ENCODE measurements around the gene ABHD4. TPM values are rescaled to one million over a fixed set of nuclear protein-coding genes. Genes with fewer than 3 reads are reported as not detected.

ABHD4 gene
- total RNA-seq, 6 experiments from 2014 or later, result 22.2 to 31.6 (median 27.5) TPM

DNA sequence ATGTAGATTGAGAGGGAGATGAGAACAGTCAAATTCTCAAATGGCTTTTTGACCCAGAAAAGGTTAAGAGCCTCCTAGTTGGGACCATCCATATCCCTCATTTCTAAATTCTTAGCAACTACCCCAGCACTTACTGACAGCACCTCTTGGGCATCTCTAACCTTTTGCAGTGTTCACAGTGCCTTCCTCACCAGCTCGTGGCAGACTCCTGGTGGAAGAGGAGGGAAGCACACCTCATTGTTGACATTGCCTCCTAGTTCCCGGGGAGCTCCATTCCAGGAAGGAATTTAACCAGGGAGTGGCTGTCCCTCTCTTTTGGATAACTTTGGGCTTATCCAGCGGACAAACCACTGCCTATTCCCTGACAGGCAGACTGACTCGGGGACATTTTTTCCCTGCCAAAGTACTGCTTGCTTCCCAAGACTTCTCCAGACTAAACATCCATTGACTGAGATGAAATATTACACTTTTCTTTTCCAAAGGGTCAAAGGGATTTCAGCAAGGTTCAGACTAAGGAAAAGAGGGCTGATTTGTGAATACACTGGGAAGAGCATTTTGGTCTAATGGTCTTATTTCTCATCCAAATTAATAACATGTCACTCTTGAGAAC is 55.0 kb downstream of the ABHD4 start:
- Mint-ChIP-seq H3K4me3 (no peak overlapping the region), H3K4me1 (ENCODE audit: low read depth) (peaks cover 6% of the 10 kb centered on the region), H3K27ac (peak overlapping the region; percentile 22; the same call in 1 of the 2 replicates), H3K36me3 (ENCODE audit: low read depth) (no peaks in the 10 kb centered on the region), H3K27me3 (ENCODE audit: insufficient read depth) (no peaks in the 10 kb centered on the region; the same call in 1 of the 2 replicates), H3K9me3 (no peaks in the 10 kb centered on the region)
- TF ChIP-seq, protein P1, sequence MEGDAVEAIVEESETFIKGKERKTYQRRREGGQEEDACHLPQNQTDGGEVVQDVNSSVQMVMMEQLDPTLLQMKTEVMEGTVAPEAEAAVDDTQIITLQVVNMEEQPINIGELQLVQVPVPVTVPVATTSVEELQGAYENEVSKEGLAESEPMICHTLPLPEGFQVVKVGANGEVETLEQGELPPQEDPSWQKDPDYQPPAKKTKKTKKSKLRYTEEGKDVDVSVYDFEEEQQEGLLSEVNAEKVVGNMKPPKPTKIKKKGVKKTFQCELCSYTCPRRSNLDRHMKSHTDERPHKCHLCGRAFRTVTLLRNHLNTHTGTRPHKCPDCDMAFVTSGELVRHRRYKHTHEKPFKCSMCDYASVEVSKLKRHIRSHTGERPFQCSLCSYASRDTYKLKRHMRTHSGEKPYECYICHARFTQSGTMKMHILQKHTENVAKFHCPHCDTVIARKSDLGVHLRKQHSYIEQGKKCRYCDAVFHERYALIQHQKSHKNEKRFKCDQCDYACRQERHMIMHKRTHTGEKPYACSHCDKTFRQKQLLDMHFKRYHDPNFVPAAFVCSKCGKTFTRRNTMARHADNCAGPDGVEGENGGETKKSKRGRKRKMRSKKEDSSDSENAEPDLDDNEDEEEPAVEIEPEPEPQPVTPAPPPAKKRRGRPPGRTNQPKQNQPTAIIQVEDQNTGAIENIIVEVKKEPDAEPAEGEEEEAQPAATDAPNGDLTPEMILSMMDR (IDR thresholded peaks at IDR 0.05), result peak; percentile 91
- peak; percentile 73 for DNase-seq

- no peaks in the 10 kb centered on the region; the same call in none of the 2 replicates for H3K27me3 Mint-ChIP-seq (ENCODE audit: insufficient read depth)
- TF ChIP-seq, protein P1 (IDR thresholded peaks at IDR 0.05), result no peak
- H3K27ac Mint-ChIP-seq, result no peak overlapping the region
- no peaks in the 10 kb centered on the region for H3K9me3 Mint-ChIP-seq
- H3K36me3 Mint-ChIP-seq (ENCODE audit: low read depth), result no peaks in the 10 kb centered on the region
- H3K4me3 Mint-ChIP-seq, result no peak overlapping the region
- H3K4me1 Mint-ChIP-seq (ENCODE audit: low read depth), result peaks cover 15% of the 10 kb centered on the region
- DNase-seq, result no peak
Measured at GRCh38 chr14:22656226-22656625, 58.1 kb downstream of the ABHD4 start.

DNA sequence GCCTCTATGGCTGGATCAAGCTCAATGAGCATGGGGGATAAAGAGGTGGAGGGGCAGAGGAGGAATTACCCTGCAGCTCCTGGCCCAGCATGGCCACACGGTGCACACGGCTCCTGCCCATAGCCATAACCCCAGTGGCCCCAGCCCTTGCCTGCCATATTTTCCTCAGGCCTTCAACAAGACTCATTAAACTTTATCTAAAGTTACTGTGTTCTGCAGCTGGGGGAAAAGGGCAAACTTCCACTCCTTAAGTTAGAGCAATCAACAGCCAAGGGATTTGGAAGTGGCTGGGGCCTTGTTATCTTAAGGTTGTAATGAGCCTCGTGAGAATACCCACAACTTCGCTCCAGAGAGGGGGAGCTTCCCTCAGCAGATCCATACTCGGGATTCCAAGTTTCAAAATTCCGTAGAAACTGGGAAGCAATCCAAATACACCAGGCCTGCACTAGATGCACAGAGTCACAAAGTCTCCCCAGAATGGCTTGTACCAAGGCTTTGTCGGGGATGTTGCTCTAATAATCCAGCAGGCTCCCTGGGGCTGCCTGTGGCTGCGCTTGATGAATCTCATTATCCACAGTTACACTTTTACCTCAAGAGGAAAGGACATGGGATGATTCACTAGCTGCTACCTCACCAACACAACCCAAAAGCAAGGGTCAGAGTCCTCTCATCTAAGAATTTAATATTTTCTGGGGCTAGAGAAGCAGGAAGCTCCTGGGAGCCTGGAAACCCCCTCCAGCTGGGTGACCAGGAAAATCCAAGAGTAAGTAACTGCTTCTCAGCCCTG is 59.0 kb downstream of the ABHD4 start:
- TF ChIP-seq, protein P1 (IDR thresholded peaks at IDR 0.05), result no peak
- Mint-ChIP-seq H3K36me3 (ENCODE audit: low read depth) (no peaks in the 10 kb centered on the region), H3K27me3 (ENCODE audit: insufficient read depth) (no peaks in the 10 kb centered on the region; the same call in none of the 2 replicates), H3K4me1 (ENCODE audit: low read depth) (peaks cover 15% of the 10 kb centered on the region), H3K4me3 (no peak overlapping the region), H3K27ac (no peak overlapping the region), H3K9me3 (no peaks in the 10 kb centered on the region)
- no peak for DNase-seq

DNA sequence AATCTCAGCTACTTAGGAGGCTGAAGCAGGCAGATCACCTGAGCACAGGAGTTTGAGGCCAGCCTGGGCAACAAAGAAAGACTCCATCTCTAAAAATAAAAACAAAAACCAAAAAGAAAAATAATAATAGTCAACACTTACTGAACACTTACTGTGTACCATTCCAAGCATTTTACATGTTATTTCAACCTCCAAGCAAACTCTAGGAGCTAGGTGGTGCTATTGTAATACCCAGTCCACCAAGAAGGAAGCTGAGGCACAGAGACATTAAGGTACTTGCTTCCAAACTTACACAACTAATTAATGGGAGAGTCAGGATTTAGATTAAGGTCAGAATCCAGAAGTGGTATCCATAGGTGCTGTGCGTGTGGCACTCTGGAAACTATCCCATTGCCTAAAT is 59.8 kb downstream of the ABHD4 start:
- peak; percentile 41 for DNase-seq
- Mint-ChIP-seq H3K4me3 (no peak overlapping the region), H3K9me3 (no peaks in the 10 kb centered on the region), H3K27ac (no peak overlapping the region), H3K36me3 (ENCODE audit: low read depth) (no peaks in the 10 kb centered on the region), H3K27me3 (ENCODE audit: insufficient read depth) (no peaks in the 10 kb centered on the region; the same call in none of the 2 replicates), H3K4me1 (ENCODE audit: low read depth) (peaks cover 15% of the 10 kb centered on the region)
- TF ChIP-seq, protein P1 (IDR thresholded peaks at IDR 0.05), result peak; percentile 76

DNA sequence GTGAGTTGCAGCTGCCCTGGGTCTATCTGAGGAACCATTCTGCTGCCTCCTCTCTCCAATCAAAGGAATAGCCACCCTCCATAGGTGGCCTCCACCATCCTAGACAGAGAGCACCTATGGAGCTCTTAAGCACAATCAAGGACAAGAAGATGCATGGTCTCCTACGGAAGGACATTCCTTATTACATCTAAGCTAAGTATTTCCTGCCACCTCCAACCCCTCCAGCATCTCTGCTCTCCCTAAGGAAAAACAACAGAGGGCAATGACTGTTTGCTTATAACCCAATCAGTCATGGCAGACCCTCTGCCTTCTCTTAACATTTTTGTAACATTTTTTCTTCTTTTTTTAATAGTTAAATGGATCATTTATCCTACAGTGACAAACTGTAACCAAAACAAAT is 60.8 kb downstream of the ABHD4 start:
- Mint-ChIP-seq H3K4me1 (ENCODE audit: low read depth) (peaks cover 10% of the 10 kb centered on the region), H3K27me3 (ENCODE audit: insufficient read depth) (no peaks in the 10 kb centered on the region; the same call in none of the 2 replicates), H3K36me3 (ENCODE audit: low read depth) (no peaks in the 10 kb centered on the region), H3K4me3 (no peak overlapping the region), H3K27ac (no peak overlapping the region), H3K9me3 (no peaks in the 10 kb centered on the region)
- DNase-seq, result no peak
- TF ChIP-seq, protein P1 (IDR thresholded peaks at IDR 0.05), result no peak
